Loucy (cell line): Measurements from ENCODE around the gene PALLD.

ENCODE experiments used
- H2AFZ ChIP-seq: fragments of 200-600 bp; sonication (generic); 2 replicates; pipeline ENCODE4 v1.6.0; 2016; ENCODE audit warnings: antibody characterized with exemption, mild to moderate bottlenecking, low read length, moderate library complexity
- H3F3A ChIP-seq: fragments of 200-600 bp; 2 replicates; pipeline ENCODE4 v1.6.0; 2016; ENCODE audit warnings: antibody characterized with exemption, low read depth, mild to moderate bottlenecking
- H3K27me3 ChIP-seq: fragments of 200-600 bp; sonication (generic); 2 replicates; pipeline ENCODE4 v1.6.1; 2014; ENCODE audit warnings: low read length, mild to moderate bottlenecking; ENCODE audit not compliant: insufficient read depth, poor library complexity, severe bottlenecking
- H3K36me3 ChIP-seq: fragments of 200-600 bp; sonication (generic); 2 replicates; pipeline ENCODE4 v1.6.1; 2016; ENCODE audit warnings: low read length; ENCODE audit not compliant: insufficient read depth
- H3K4me1 ChIP-seq: fragments of 200-600 bp; sonication (generic); 2 replicates; pipeline ENCODE4 v1.5.1; 2014; ENCODE audit warnings: low read length, mild to moderate bottlenecking; ENCODE audit not compliant: insufficient read depth, poor library complexity, severe bottlenecking
- H3K4me2 ChIP-seq: fragments of 200-600 bp; sonication (generic); 2 replicates; pipeline ENCODE4 v1.6.0; 2014; ENCODE audit warnings: antibody characterized with exemption, low read length, low read depth, mild to moderate bottlenecking; ENCODE audit not compliant: poor library complexity, severe bottlenecking
- H3K4me3 ChIP-seq: fragments of 200-600 bp; sonication (generic); 2 replicates; pipeline ENCODE4 v1.5.1; 2014; ENCODE audit warnings: low read length, mild to moderate bottlenecking, mixed read lengths; ENCODE audit not compliant: poor library complexity, severe bottlenecking
- H3K79me2 ChIP-seq: fragments of 200-600 bp; sonication (generic); 2 replicates; pipeline ENCODE4 v1.6.1; 2014; ENCODE audit warnings: low read length; ENCODE audit not compliant: insufficient read depth
- H3K9ac ChIP-seq: fragments of 200-600 bp; sonication (generic); 2 replicates; pipeline ENCODE4 v1.6.0; 2014; ENCODE audit warnings: mild to moderate bottlenecking, low read depth, low read length, moderate library complexity; ENCODE audit not compliant: poor library complexity, severe bottlenecking
- H3K9me2 ChIP-seq: fragments of 200-600 bp; sonication (generic); replicated peaks from 2 replicates; pipeline ENCODE4 v1.6.1; 2016; ENCODE audit warnings: low read depth, low read length, mixed read lengths
- H3K9me3 ChIP-seq: fragments of 200-600 bp; sonication (generic); 2 replicates; pipeline ENCODE4 v1.6.1; 2014; ENCODE audit warnings: mild to moderate bottlenecking, antibody characterized with exemption, low read length, low read depth; ENCODE audit not compliant: insufficient read depth
- H4K20me1 ChIP-seq: fragments of 200-600 bp; sonication (generic); 2 replicates; pipeline ENCODE4 v1.6.0; 2014; ENCODE audit warnings: antibody characterized with exemption, low read length, mild to moderate bottlenecking; ENCODE audit not compliant: insufficient read depth, poor library complexity, severe bottlenecking
- EZH2phosphoT487 ChIP-seq: fragments of 200-600 bp; IDR thresholded peaks from 2 replicates; pipeline ENCODE4 v1.6.1; 2018; ENCODE audit warnings: antibody characterized with exemption, mild to moderate bottlenecking, moderate library complexity, borderline replicate concordance
- TF ChIP-seq, protein P1 (sequence below): fragments of 200-600 bp; sonication (generic); conservative IDR thresholded peaks from 2 replicates; pipeline ENCODE4 v1.5.1; 2014; ENCODE audit warnings: mild to moderate bottlenecking, antibody characterized with exemption, low read length

Gene PALLD

DNA sequence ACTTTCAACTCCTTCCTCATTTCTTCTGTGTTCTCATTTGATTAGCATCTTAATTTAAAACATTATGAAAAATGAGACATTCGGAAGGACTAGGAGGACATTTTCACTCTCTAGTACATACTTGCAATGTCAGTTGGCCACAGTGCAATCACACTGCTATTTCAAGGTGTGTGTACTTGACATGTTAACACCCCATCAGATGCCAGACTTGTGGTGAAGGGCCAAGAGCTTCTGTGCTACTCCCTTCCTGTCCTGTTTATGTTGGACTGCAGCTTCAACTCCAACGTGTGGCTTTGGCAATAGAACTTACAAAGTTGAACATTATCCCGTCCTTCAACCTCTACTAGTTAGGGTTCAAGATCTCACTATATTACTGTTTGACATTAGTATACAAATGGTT is 221.0 kb downstream of the PALLD start:
- Histone ChIP-seq H3K4me2 (no peak overlapping the region), H3F3A (no peaks in the 10 kb centered on the region), H3K36me3 (no peaks in the 10 kb centered on the region), H2AFZ (no peak overlapping the region), H4K20me1 (no peaks in the 10 kb centered on the region), H3K9me3 (no peaks in the 10 kb centered on the region), H3K4me1 (peaks cover 7% of the 10 kb centered on the region), H3K9ac (no peak overlapping the region), H3K27me3 (no peaks in the 10 kb centered on the region), H3K9me2 (no peaks in the 10 kb centered on the region), H3K4me3 (no peak overlapping the region), H3K79me2 (no peaks in the 10 kb centered on the region)
- TF ChIP-seq, protein P1, sequence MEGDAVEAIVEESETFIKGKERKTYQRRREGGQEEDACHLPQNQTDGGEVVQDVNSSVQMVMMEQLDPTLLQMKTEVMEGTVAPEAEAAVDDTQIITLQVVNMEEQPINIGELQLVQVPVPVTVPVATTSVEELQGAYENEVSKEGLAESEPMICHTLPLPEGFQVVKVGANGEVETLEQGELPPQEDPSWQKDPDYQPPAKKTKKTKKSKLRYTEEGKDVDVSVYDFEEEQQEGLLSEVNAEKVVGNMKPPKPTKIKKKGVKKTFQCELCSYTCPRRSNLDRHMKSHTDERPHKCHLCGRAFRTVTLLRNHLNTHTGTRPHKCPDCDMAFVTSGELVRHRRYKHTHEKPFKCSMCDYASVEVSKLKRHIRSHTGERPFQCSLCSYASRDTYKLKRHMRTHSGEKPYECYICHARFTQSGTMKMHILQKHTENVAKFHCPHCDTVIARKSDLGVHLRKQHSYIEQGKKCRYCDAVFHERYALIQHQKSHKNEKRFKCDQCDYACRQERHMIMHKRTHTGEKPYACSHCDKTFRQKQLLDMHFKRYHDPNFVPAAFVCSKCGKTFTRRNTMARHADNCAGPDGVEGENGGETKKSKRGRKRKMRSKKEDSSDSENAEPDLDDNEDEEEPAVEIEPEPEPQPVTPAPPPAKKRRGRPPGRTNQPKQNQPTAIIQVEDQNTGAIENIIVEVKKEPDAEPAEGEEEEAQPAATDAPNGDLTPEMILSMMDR, result no peak
- no peak for TF ChIP-seq EZH2phosphoT487

DNA sequence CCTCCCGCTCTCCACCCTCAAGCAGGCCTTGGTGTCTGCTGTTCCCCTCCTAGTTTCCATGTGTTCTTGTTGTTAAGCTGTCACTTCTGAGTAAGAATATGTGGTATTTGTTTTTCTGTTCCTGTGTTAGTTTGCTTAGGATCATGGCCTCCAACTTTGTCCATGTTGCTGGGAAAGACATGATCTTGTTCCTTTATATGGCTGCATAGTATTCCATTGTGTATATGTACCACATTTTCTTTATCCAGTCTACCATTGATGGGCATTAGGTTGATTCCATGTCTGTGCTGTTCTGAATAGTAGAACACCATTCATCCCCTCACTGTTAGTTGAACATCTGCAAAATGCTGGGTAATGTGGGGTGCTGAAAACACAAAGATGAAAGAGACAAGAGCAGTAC is 222.9 kb downstream of the PALLD start:
- Histone ChIP-seq H3K9me2 (no peaks in the 10 kb centered on the region), H3F3A (no peaks in the 10 kb centered on the region), H3K9me3 (no peaks in the 10 kb centered on the region)

DNA sequence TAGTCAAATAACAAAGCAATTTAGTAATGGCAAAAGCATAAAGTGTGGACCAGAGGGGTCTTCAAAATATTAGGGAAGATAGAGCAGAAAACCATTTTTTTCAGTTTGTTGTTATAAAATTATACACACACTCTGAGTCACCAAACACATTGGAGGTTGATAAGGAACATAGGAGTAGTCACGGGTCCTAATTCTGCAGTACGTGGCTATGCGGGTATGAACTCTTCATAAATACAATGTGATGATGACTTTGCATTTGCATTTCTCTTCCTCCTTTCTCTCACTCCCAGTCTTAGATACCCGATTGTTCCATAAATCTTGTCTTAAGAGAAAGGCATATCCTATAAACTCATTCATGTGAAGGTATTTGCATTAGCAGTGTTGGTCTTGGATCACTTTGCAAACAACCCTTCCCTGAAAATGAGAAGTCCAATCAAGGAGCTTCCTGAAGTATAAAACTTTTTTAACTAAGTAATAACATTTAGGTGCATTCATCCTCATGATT is 223.6 kb downstream of the PALLD start:
- no peak overlapping the region for H3K4me2 ChIP-seq
- H2AFZ ChIP-seq, result no peak overlapping the region
- peaks cover 14% of the 10 kb centered on the region for H3K4me1 ChIP-seq
- H3K9me2 ChIP-seq, result no peaks in the 10 kb centered on the region
- no peaks in the 10 kb centered on the region for H3K36me3 ChIP-seq
- H3K79me2 ChIP-seq, result no peaks in the 10 kb centered on the region
- no peaks in the 10 kb centered on the region for H4K20me1 ChIP-seq
- H3K9ac ChIP-seq, result no peak overlapping the region
- no peaks in the 10 kb centered on the region for H3K27me3 ChIP-seq
- H3F3A ChIP-seq, result no peaks in the 10 kb centered on the region
- no peak for TF ChIP-seq EZH2phosphoT487
- TF ChIP-seq, protein P1, result no peak
- H3K4me3 ChIP-seq, result no peak overlapping the region
- H3K9me3 ChIP-seq, result no peaks in the 10 kb centered on the region

More for the DNA sequence above, 222.9 kb downstream of the PALLD start:
- no peak overlapping the region for H3K9ac ChIP-seq
- H2AFZ ChIP-seq, result no peak overlapping the region
- no peaks in the 10 kb centered on the region for H3K79me2 ChIP-seq
- peaks cover 14% of the 10 kb centered on the region for H3K4me1 ChIP-seq
- H4K20me1 ChIP-seq, result no peaks in the 10 kb centered on the region
- TF ChIP-seq, protein P1, result no peak
- TF ChIP-seq EZH2phosphoT487, result no peak
- no peak overlapping the region for H3K4me2 ChIP-seq
- no peak overlapping the region for H3K4me3 ChIP-seq
- H3K27me3 ChIP-seq, result no peaks in the 10 kb centered on the region
- no peaks in the 10 kb centered on the region for H3K36me3 ChIP-seq
